B cell (primary cell): ENCODE measurements around the gene TYW1B.
"Not testable (repeated sequence)": the region's sequence is repeated elsewhere in the genome, so short reads cannot be mapped to it uniquely, and the experiment has no call there.

Source experiments
- EZH2 ChIP-seq: IDR thresholded peaks from 2 replicates; pipeline ENCODE4 v1.6.1; 2012; ENCODE audit warnings: borderline replicate concordance, low read depth, mild to moderate bottlenecking, moderate library complexity, low read length; ENCODE audit not compliant: insufficient read depth, poor library complexity, severe bottlenecking
- TF ChIP-seq, protein P1 (sequence below): fragments of 200-600 bp; IDR thresholded peaks from one replicate; pipeline ENCODE4 v1.8.0; 2022; ENCODE audit warnings: antibody characterized with exemption, mild to moderate bottlenecking

DNA sequence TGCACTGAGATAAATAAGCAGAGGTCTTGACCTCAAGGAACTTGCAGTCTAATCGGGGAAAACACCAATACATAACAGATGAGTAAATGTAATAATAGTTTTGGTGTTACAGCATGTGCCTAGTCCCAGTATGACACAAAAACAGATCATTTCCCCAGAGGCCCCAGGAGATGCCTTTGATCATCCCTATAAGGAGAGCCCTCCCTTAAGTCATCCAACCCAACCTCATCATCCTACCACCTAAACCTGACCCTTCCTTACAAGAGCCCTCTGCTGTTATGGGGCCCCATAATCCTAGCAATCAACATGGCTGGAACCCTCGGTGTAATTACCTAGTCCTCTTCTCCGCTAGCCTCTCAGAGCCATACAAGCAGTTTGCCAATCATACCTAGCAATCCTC is 116.1 kb downstream of the TYW1B start:
- TF ChIP-seq, protein P1, sequence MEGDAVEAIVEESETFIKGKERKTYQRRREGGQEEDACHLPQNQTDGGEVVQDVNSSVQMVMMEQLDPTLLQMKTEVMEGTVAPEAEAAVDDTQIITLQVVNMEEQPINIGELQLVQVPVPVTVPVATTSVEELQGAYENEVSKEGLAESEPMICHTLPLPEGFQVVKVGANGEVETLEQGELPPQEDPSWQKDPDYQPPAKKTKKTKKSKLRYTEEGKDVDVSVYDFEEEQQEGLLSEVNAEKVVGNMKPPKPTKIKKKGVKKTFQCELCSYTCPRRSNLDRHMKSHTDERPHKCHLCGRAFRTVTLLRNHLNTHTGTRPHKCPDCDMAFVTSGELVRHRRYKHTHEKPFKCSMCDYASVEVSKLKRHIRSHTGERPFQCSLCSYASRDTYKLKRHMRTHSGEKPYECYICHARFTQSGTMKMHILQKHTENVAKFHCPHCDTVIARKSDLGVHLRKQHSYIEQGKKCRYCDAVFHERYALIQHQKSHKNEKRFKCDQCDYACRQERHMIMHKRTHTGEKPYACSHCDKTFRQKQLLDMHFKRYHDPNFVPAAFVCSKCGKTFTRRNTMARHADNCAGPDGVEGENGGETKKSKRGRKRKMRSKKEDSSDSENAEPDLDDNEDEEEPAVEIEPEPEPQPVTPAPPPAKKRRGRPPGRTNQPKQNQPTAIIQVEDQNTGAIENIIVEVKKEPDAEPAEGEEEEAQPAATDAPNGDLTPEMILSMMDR, result not testable (repeated sequence)
- not testable (repeated sequence) for TF ChIP-seq EZH2
